Measurements from ENCODE around the gene ST3GAL6.

ST3GAL6 gene

DNA sequence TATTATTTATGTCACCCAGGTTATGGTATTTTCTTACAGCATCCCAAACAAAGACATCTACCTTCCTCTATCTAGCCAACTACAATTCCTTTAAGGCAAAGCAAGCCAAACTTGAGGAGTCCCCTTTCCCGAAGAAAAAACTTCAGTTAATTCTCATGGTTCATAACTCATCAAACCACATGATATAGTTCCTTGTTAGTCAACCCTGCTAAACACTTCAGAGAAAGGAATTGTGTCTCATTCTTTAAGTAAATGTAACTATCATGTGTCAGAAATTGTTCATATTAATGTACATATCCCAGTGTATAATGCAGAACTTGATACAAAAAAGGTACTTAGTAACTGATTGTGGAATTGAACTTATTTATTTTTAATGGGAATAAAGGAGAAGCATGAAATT, 44.4 kb downstream of the ST3GAL6 start:
- H3K4me3 ChIP-seq (ENCODE audit: low read depth, low read length) = no peak overlapping the region
- DNase-seq (ENCODE audit: low read depth) = no peak
- TF ChIP-seq, protein P1, sequence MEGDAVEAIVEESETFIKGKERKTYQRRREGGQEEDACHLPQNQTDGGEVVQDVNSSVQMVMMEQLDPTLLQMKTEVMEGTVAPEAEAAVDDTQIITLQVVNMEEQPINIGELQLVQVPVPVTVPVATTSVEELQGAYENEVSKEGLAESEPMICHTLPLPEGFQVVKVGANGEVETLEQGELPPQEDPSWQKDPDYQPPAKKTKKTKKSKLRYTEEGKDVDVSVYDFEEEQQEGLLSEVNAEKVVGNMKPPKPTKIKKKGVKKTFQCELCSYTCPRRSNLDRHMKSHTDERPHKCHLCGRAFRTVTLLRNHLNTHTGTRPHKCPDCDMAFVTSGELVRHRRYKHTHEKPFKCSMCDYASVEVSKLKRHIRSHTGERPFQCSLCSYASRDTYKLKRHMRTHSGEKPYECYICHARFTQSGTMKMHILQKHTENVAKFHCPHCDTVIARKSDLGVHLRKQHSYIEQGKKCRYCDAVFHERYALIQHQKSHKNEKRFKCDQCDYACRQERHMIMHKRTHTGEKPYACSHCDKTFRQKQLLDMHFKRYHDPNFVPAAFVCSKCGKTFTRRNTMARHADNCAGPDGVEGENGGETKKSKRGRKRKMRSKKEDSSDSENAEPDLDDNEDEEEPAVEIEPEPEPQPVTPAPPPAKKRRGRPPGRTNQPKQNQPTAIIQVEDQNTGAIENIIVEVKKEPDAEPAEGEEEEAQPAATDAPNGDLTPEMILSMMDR (IDR thresholded peaks at IDR 0.05; ENCODE audit: low read depth, low read length) = no peak
- TF ChIP-seq, protein P2, sequence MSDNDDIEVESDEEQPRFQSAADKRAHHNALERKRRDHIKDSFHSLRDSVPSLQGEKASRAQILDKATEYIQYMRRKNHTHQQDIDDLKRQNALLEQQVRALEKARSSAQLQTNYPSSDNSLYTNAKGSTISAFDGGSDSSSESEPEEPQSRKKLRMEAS (IDR thresholded peaks at IDR 0.05; ENCODE audit: low read depth, low read length) = no peak
- no peak for TF ChIP-seq MYC (IDR thresholded peaks at IDR 0.05; ENCODE audit: low read depth, low read length)
- no peak for TF ChIP-seq POLR2A (IDR thresholded peaks at IDR 0.05; ENCODE audit: extremely low read depth, insufficient read length)

GRCh38 chr3:98808071-98808470, 44.9 kb downstream of the ST3GAL6 start:
- TF ChIP-seq POLR2A (IDR thresholded peaks at IDR 0.05; ENCODE audit: extremely low read depth, insufficient read length) (no peak), MYC (IDR thresholded peaks at IDR 0.05; ENCODE audit: low read depth, low read length) (no peak)
- TF ChIP-seq, protein P1 (IDR thresholded peaks at IDR 0.05; ENCODE audit: low read depth, low read length) = no peak
- TF ChIP-seq, protein P2 (IDR thresholded peaks at IDR 0.05; ENCODE audit: low read depth, low read length) = no peak

GRCh38 chr3:98809557-98809956, 46.4 kb downstream of the ST3GAL6 start:
- TF ChIP-seq MYC (IDR thresholded peaks at IDR 0.05; ENCODE audit: low read depth, low read length) = no peak
- TF ChIP-seq POLR2A (IDR thresholded peaks at IDR 0.05; ENCODE audit: extremely low read depth, insufficient read length) = no peak
- TF ChIP-seq, protein P1 (IDR thresholded peaks at IDR 0.05; ENCODE audit: low read depth, low read length) = no peak
- TF ChIP-seq, protein P2 (IDR thresholded peaks at IDR 0.05; ENCODE audit: low read depth, low read length) = no peak
- H3K4me3 ChIP-seq (ENCODE audit: low read depth, low read length) = no peak overlapping the region
- no peak for DNase-seq (ENCODE audit: low read depth)

More at GRCh38 chr3:98808071-98808470, 44.9 kb downstream of the ST3GAL6 start:
- no peak overlapping the region for H3K4me3 ChIP-seq (ENCODE audit: low read depth, low read length)
- DNase-seq (ENCODE audit: low read depth) = no peak

DNA sequence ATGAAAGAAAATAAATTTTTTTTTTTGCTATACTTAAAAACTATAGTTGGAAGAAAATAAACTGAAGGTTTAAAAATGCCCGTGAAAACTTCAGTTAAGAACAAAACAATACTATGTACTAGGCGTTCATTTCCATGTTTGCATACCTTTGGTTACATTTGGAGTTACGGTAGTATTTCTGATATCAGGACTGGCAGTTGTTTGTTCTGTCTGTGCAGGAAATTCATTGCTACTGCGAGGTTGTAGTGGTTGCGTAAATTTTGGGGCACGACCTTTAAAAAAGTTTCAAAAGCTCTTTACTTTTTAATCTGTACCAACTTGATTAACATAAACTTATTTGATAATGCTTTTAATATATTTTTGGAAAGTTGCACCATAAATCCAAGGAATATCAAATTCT, 47.9 kb downstream of the ST3GAL6 start:
- no peak for TF ChIP-seq MYC (IDR thresholded peaks at IDR 0.05; ENCODE audit: low read depth, low read length)
- TF ChIP-seq, protein P2 (IDR thresholded peaks at IDR 0.05; ENCODE audit: low read depth, low read length) = no peak

DNA sequence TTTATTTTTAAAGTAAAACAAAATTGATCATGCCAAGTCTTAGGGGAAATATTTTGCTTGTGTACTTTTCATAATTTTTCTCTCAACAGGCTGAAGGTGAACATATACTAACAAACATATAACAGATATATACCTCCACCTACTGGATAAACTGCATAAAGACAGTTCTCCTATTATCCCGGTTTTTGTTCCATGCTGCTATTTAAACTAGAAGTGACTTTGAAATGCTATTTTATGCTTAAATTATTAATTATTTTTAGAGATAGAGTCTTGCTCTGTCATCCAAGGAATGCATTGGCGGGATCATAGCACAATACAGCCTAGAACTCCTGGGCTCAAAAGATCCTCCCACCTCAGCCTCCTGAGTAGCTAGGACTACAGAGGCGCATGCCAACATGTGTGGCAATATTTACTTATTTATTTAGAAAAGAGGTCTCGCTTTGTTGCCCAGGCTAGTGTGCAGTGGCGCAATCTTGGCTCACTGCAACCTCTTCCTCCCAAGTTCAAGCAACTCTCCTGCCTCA, 49.8 kb downstream of the ST3GAL6 start:
- peak; percentile 55 for DNase-seq (ENCODE audit: low read depth)
- TF ChIP-seq, protein P2 (IDR thresholded peaks at IDR 0.05; ENCODE audit: low read depth, low read length) = no peak
- TF ChIP-seq POLR2A (IDR thresholded peaks at IDR 0.05; ENCODE audit: extremely low read depth, insufficient read length) (no peak), MYC (IDR thresholded peaks at IDR 0.05; ENCODE audit: low read depth, low read length) (no peak)
- TF ChIP-seq, protein P1 (IDR thresholded peaks at IDR 0.05; ENCODE audit: low read depth, low read length) = peak; percentile 34
- no peak overlapping the region for H3K4me3 ChIP-seq (ENCODE audit: low read depth, low read length)

More for the DNA sequence above, 47.9 kb downstream of the ST3GAL6 start:
- no peak overlapping the region for H3K4me3 ChIP-seq (ENCODE audit: low read depth, low read length)
- peak; percentile 56 for DNase-seq (ENCODE audit: low read depth)

DNA sequence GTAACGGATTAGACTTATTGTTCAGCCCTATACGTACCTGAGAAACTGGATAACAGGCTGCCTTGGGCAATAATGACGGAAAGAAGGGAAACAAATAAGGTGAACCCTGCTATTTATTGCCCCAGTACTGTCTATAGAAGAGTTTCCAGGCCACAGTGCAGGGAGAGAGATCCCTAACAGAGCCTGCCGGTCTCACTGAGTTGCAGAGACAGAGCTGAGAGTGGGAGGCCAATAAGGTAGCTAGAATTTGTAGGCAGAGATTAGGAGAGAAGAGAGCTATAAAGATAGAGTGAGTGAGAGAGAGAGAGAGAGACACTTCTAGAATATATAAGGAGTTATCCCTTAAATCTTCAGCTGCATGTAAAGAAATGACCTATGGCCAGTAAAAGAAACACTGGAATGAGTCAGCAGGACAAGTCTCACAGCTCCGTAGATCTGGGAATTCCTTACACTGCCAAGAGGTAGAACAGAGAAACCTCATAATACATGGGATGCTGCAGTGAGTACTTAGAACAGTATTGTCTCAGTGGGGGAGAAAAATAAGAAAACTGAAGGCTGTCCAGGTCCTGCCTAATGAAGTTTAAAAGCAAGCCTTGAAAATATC, 51.8 kb downstream of the ST3GAL6 start:
- H3K4me3 ChIP-seq (ENCODE audit: low read depth, low read length) = no peak overlapping the region
- TF ChIP-seq POLR2A (IDR thresholded peaks at IDR 0.05; ENCODE audit: extremely low read depth, insufficient read length) = no peak
- TF ChIP-seq, protein P1 (IDR thresholded peaks at IDR 0.05; ENCODE audit: low read depth, low read length) = no peak
- TF ChIP-seq, protein P2 (IDR thresholded peaks at IDR 0.05; ENCODE audit: low read depth, low read length) = no peak
- no peak for TF ChIP-seq MYC (IDR thresholded peaks at IDR 0.05; ENCODE audit: low read depth, low read length)
- DNase-seq (ENCODE audit: low read depth) = no peak

Data from NB4 (cell line).